8988T (cell line): ENCODE results near the gene PTTG1.
A peak's percentile ranks its signal among the peaks of the same experiment; 100 is the strongest.
"Not testable (repeated sequence)": the region's sequence is repeated elsewhere in the genome, so short reads cannot be mapped to it uniquely, and the experiment has no call there.

Experiments
- DNase-seq: peaks from one replicate; pipeline ENCODE4 v3.0.0; 2011

The PTTG1 gene

GRCh38 chr5:160427607-160428006 lies 6.0 kb downstream of the PTTG1 start:
- DNase-seq, result no peak

GRCh38 chr5:160432196-160432595 lies 10.5 kb downstream of the PTTG1 start:
- DNase-seq, result no peak

- no peak for DNase-seq
Measured at GRCh38 chr5:160432787-160433186, 11.1 kb downstream of the PTTG1 start.

- no peak for DNase-seq
Measured at GRCh38 chr5:160434022-160434531, 12.4 kb downstream of the PTTG1 start.

- no peak for DNase-seq
Measured at GRCh38 chr5:160435532-160435931, 13.9 kb downstream of the PTTG1 start.

- DNase-seq, result no peak
Measured at GRCh38 chr5:160436017-160436416, 14.4 kb downstream of the PTTG1 start.

GRCh38 chr5:160436661-160437060 lies 15.0 kb downstream of the PTTG1 start:
- not testable (repeated sequence) for DNase-seq

GRCh38 chr5:160437271-160437670 lies 15.6 kb downstream of the PTTG1 start:
- DNase-seq, result no peak

- DNase-seq, result no peak
Measured at GRCh38 chr5:160438316-160439204, 16.9 kb downstream of the PTTG1 start.

GRCh38 chr5:160439205-160439600 lies 17.5 kb downstream of the PTTG1 start:
- DNase-seq, result peak; percentile 53

GRCh38 chr5:160441311-160441781 lies 19.7 kb downstream of the PTTG1 start:
- no peak for DNase-seq

GRCh38 chr5:160442824-160443431 lies 21.3 kb downstream of the PTTG1 start:
- no peak for DNase-seq

- DNase-seq, result no peak
Measured at GRCh38 chr5:160444407-160444806, 22.8 kb downstream of the PTTG1 start.

GRCh38 chr5:160445132-160445531 lies 23.5 kb downstream of the PTTG1 start:
- no peak for DNase-seq

GRCh38 chr5:160445751-160446150 lies 24.1 kb downstream of the PTTG1 start:
- DNase-seq, result no peak

GRCh38 chr5:160448886-160449285 lies 27.2 kb downstream of the PTTG1 start:
- DNase-seq, result no peak

GRCh38 chr5:160449458-160449857 lies 27.8 kb downstream of the PTTG1 start:
- DNase-seq, result no peak

GRCh38 chr5:160450164-160450932 lies 28.7 kb downstream of the PTTG1 start:
- DNase-seq, result no peak

- no peak for DNase-seq
Measured at GRCh38 chr5:160451281-160451680, 29.6 kb downstream of the PTTG1 start.

GRCh38 chr5:160452036-160452435 lies 30.4 kb downstream of the PTTG1 start:
- DNase-seq, result no peak

GRCh38 chr5:160452795-160453194 lies 31.1 kb downstream of the PTTG1 start:
- DNase-seq, result no peak

GRCh38 chr5:160453751-160454150 lies 32.1 kb downstream of the PTTG1 start:
- DNase-seq, result no peak

- DNase-seq, result no peak
Measured at GRCh38 chr5:160455600-160455999, 33.9 kb downstream of the PTTG1 start.
